OCI-LY1 (cell line): ENCODE measurements around the gene LCE5A.
A peak's percentile ranks its signal among the peaks of the same experiment; 100 is the strongest.

Source experiments
- H2AFZ ChIP-seq: fragments of 200-600 bp; sonication (generic), shearing (Covaris generic); 2 replicates; pipeline ENCODE4 v1.6.0; 2014; ENCODE audit warnings: antibody characterized with exemption, mild to moderate bottlenecking, low read length
- H3F3A ChIP-seq: fragments of 200-600 bp; sonication (generic), shearing (Covaris generic); 2 replicates; pipeline ENCODE4 v1.6.0; 2014; ENCODE audit warnings: mild to moderate bottlenecking, antibody characterized with exemption, low read length, moderate library complexity; ENCODE audit not compliant: insufficient read depth
- H3K27ac ChIP-seq: fragments of 200-600 bp; sonication (generic); 2 replicates; pipeline ENCODE4 v1.5.1; 2014; ENCODE audit warnings: low read length, mixed run types, mild to moderate bottlenecking, low read depth; ENCODE audit not compliant: poor library complexity, severe bottlenecking
- H3K27me3 ChIP-seq: fragments of 200-600 bp; sonication (generic); 2 replicates; pipeline ENCODE4 v1.6.0; 2014; ENCODE audit warnings: antibody characterized with exemption, mild to moderate bottlenecking, low read length, moderate library complexity; ENCODE audit not compliant: insufficient read depth
- H3K36me3 ChIP-seq: fragments of 200-600 bp; sonication (generic); 2 replicates; pipeline ENCODE4 v1.6.1; 2014; ENCODE audit warnings: mild to moderate bottlenecking, antibody characterized with exemption, low read length, moderate library complexity, mixed read lengths; ENCODE audit not compliant: insufficient read depth
- H3K4me1 ChIP-seq: fragments of 200-600 bp; sonication (generic); 2 replicates; pipeline ENCODE4 v1.5.1; 2014; ENCODE audit warnings: mild to moderate bottlenecking, low read length, moderate library complexity; ENCODE audit not compliant: insufficient read depth, severe bottlenecking
- H3K4me2 ChIP-seq: fragments of 200-600 bp; sonication (generic), shearing (Covaris generic); 2 replicates; pipeline ENCODE4 v1.6.1; 2014; ENCODE audit warnings: low read length
- H3K4me3 ChIP-seq: fragments of 200-600 bp; sonication (generic); 2 replicates; pipeline ENCODE4 v1.5.1; 2014; ENCODE audit warnings: low read length, low read depth, mild to moderate bottlenecking, mixed read lengths; ENCODE audit not compliant: poor library complexity, severe bottlenecking
- H3K79me2 ChIP-seq: fragments of 200-600 bp; shearing (Covaris generic); 2 replicates; pipeline ENCODE4 v1.6.1; 2016; ENCODE audit warnings: mixed run types, low read length, mixed read lengths; ENCODE audit not compliant: insufficient read depth
- H3K9ac ChIP-seq: fragments of 200-600 bp; sonication (generic), shearing (Covaris generic); 2 replicates; pipeline ENCODE4 v1.6.1; 2014; ENCODE audit warnings: mild to moderate bottlenecking, low read length, mixed read lengths
- H3K9me2 ChIP-seq: fragments of 200-600 bp; sonication (generic), shearing (Covaris generic); 2 replicates; pipeline ENCODE4 v1.6.1; 2014; ENCODE audit warnings: low read depth, mild to moderate bottlenecking, low read length, mixed read lengths
- H3K9me3 ChIP-seq: fragments of 200-600 bp; shearing (Covaris generic); 2 replicates; pipeline ENCODE4 v1.6.1; 2014; ENCODE audit warnings: low read length, mixed read lengths
- H4K20me1 ChIP-seq: fragments of 200-600 bp; sonication (generic), shearing (Covaris generic); 2 replicates; pipeline ENCODE4 v1.6.0; 2016; ENCODE audit warnings: mild to moderate bottlenecking, low read length; ENCODE audit not compliant: insufficient read depth
- CTCF ChIP-seq: fragments of 200-600 bp; sonication (generic), shearing (Covaris generic); IDR thresholded peaks from 2 replicates; pipeline ENCODE4 v1.5.1; 2017; ENCODE audit warnings: mild to moderate bottlenecking, antibody characterized with exemption, low read length, moderate library complexity, mixed read lengths
- EZH2 ChIP-seq: fragments of 200-600 bp; sonication (generic), shearing (Covaris generic); IDR thresholded peaks from 2 replicates; pipeline ENCODE4 v1.8.0; 2017; ENCODE audit warnings: borderline replicate concordance, mixed run types, mild to moderate bottlenecking, antibody characterized with exemption, low read length, moderate library complexity, mixed read lengths

The LCE5A gene

DNA sequence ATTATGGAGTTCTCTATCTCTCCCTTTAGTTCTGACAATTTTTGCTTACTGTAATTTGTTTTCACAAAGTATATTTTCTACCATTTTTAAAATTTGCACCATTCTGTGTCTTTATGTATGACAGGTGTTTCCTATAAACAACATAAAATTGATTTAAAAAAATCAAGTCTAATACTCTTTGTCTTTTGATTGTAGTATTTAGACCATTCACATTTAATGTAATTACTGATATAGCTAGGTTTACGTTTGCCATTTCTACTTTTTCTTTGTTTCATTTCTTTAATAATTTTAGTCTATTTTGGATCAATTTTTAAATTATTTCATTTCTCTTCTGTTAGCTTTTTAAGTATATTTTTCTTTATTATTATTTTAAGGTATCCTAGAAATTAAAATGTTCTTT is 44.4 kb upstream of the LCE5A start:
- Histone ChIP-seq H3K9ac (no peak overlapping the region), H3K4me2 (no peak overlapping the region), H3K27ac (no peak overlapping the region), H3K27me3 (no peaks in the 10 kb centered on the region), H3K4me3 (no peak overlapping the region), H3K79me2 (no peaks in the 10 kb centered on the region), H3K9me3 (peaks cover 2% of the 10 kb centered on the region; the same call in 1 of the 2 replicates), H3F3A (no peaks in the 10 kb centered on the region; the same call in 1 of the 2 replicates), H3K9me2 (no peaks in the 10 kb centered on the region), H4K20me1 (no peaks in the 10 kb centered on the region), H3K36me3 (no peaks in the 10 kb centered on the region), H3K4me1 (no peaks in the 10 kb centered on the region), H2AFZ (no peak overlapping the region)
- TF ChIP-seq EZH2: no peak
- TF ChIP-seq CTCF: no peak

DNA sequence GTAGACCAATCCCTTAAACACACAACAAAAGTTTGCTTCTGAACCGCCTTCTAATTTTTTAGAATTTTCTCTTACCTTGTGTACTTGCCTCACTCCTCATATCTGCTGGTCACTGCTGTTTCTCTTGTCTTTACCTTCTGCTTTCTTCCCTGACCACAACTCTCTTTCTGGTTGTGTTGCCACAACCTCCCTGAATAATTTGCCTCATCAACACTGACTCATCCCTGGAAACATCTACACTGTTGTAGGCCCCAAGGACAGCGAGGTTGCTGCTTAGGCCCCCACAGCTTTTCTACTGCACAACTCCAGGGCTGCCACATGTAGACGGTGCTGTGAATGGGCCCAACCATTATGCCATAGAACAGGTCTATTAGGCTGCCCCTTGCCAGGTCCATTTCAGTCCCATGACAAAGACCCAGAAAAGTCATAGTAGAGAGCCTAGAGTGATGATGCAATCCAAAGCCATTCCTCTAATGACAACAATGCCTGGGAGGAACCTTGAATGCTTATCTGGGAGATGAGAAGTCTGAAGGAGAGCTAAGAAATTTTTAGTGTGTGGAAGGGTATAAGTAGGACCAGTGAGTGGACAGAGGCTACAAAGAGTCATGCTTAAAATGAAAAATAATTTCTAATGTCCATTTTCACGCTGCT is 36.6 kb upstream of the LCE5A start:
- Histone ChIP-seq H3K27ac (no peak overlapping the region), H3K4me3 (no peak overlapping the region), H3K9me3 (peaks cover 8% of the 10 kb centered on the region; the same call in 1 of the 2 replicates), H3F3A (no peaks in the 10 kb centered on the region), H3K36me3 (no peaks in the 10 kb centered on the region), H4K20me1 (no peaks in the 10 kb centered on the region), H3K4me2 (no peak overlapping the region), H2AFZ (no peak overlapping the region), H3K27me3 (no peaks in the 10 kb centered on the region), H3K9me2 (no peaks in the 10 kb centered on the region), H3K4me1 (no peaks in the 10 kb centered on the region), H3K9ac (no peak overlapping the region), H3K79me2 (no peaks in the 10 kb centered on the region)
- no peak for TF ChIP-seq EZH2
- no peak for TF ChIP-seq CTCF

DNA sequence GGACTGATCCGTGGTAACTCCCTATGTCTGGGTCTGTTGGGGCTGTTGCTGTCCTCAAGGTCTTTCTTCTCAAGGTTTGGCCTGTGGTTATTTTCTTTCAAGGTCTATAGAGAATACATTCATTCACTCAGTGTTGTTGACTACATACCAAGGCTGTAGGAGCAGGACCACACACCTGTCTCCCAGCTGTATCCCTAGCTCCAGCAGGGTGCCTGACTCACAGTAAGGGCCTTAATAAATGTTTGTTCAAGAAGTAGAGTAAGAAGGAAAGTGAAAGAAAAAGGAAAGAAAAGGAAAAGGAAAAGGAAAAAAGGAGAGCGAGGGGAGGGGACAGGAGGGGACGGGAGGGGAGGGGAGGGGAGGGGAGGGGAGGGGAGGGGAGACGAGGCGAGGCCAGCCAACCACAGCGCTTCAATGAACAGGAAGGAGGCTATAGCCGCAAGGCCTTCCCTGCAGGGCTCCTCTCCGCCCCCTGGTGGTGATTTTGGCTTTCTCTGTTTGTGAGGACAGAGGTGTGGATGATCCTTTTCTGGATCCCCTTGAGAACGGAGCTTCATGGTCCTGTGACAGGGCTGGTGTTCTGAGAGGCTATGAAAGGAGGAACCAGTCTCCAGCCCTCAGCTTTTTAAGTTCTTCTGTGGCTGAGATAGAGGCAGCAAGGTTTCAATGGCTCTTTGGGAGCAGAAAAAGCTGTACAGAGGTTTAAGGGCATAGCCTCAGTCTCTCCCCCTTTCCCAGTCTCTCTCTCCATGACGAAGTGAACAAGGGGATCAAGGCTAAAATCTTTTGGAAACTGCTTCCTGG is 30.6 kb upstream of the LCE5A start:
- Histone ChIP-seq H3K9me2 (no peaks in the 10 kb centered on the region), H3K9me3 (peaks cover 8% of the 10 kb centered on the region; the same call in 1 of the 2 replicates), H2AFZ (no peak overlapping the region), H3K4me2 (no peak overlapping the region), H4K20me1 (no peaks in the 10 kb centered on the region), H3K27ac (no peak overlapping the region), H3K36me3 (no peaks in the 10 kb centered on the region), H3K4me3 (no peak overlapping the region), H3K79me2 (no peaks in the 10 kb centered on the region), H3K4me1 (no peaks in the 10 kb centered on the region), H3F3A (no peaks in the 10 kb centered on the region), H3K9ac (no peak overlapping the region), H3K27me3 (no peaks in the 10 kb centered on the region)
- TF ChIP-seq CTCF (peak; percentile 52), EZH2 (no peak)
